ENCODE results near the gene GDF15. TPM values are rescaled to one million over a fixed set of nuclear protein-coding genes. Genes with fewer than 3 reads are reported as not detected.
A peak's percentile ranks its signal among the peaks of the same experiment; 100 is the strongest.

GDF15 gene
- total RNA-seq, 4 donors from 2014 or later, result 1.4 to 2.7 TPM; not detected in 2

GRCh38 chr19:18428173-18428786 is 42.3 kb downstream of the GDF15 start:
- intact Hi-C loops (cut with DNase I; ENCODE audit: low total_unique reads) (no loop called here), in situ Hi-C loops (cut with MboI; ENCODE audit: low sequenced_read_pairs in 4 of 4) (no loop called here)
- Histone ChIP-seq H3K4me3 (no peak overlapping the region), H3K4me1 (peaks cover 16 to 40% of the 10 kb centered on the region in 2 donors), H3K36me3 (no peaks in the 10 kb centered on the region), H3K9me3 (no peaks in the 10 kb centered on the region), H3K27ac (peak overlapping the region in 2 of 4 donors; percentile 50 to 52), H3K27me3 (peaks cover 0 to 6% (median 0%) of the 10 kb centered on the region in 3 donors)
- ATAC-seq (no peak), DNase-seq (no peak)
- TF ChIP-seq CTCF (IDR thresholded peaks at IDR 0.05 in 4 of 5, conservative IDR thresholded peaks at IDR 0.05 in 1 of 5), result no peak
- TF ChIP-seq POLR2A (IDR thresholded peaks at IDR 0.05), result no peak

- ATAC-seq, result no peak
- intact Hi-C loops (cut with DNase I; ENCODE audit: low total_unique reads), result no loop called here
- in situ Hi-C loops (cut with MboI; ENCODE audit: low sequenced_read_pairs in 4 of 4), result no loop called here
- no peaks in the 10 kb centered on the region for H3K9me3 ChIP-seq
- peaks cover 0 to 8% (median 0%) of the 10 kb centered on the region in 3 donors for H3K27me3 ChIP-seq
- H3K36me3 ChIP-seq, result no peaks in the 10 kb centered on the region
- DNase-seq, result no peak
- H3K4me3 ChIP-seq, result peak overlapping the region in 3 of 4 donors; percentile 29 to 33 (median 32)
- no peak for TF ChIP-seq POLR2A (IDR thresholded peaks at IDR 0.05)
- TF ChIP-seq CTCF (IDR thresholded peaks at IDR 0.05 in 4 of 5, conservative IDR thresholded peaks at IDR 0.05 in 1 of 5), result no peak
- H3K27ac ChIP-seq, result peak overlapping the region; percentile 49 to 55 (median 51)
- peaks cover 16 to 35% of the 10 kb centered on the region in 2 donors for H3K4me1 ChIP-seq
Observed at GRCh38 chr19:18428787-18429674, 43.1 kb downstream of the GDF15 start.

- no peak for TF ChIP-seq POLR2A (IDR thresholded peaks at IDR 0.05)
- no peak for TF ChIP-seq CTCF (IDR thresholded peaks at IDR 0.05 in 4 of 5, conservative IDR thresholded peaks at IDR 0.05 in 1 of 5)
- peak overlapping the region; percentile 49 to 55 (median 51) for H3K27ac ChIP-seq
- peaks cover 16 to 30% of the 10 kb centered on the region in 2 donors for H3K4me1 ChIP-seq
- intact Hi-C loops (cut with DNase I; ENCODE audit: low total_unique reads) (no loop called here), in situ Hi-C loops (cut with MboI; ENCODE audit: low sequenced_read_pairs in 4 of 4) (no loop called here)
- H3K27me3 ChIP-seq, result peaks cover 0 to 10% (median 0%) of the 10 kb centered on the region in 3 donors
- no peaks in the 10 kb centered on the region for H3K9me3 ChIP-seq
- ATAC-seq (no peak), DNase-seq (no peak)
- no peaks in the 10 kb centered on the region for H3K36me3 ChIP-seq
- no peak overlapping the region for H3K4me3 ChIP-seq
Observed at GRCh38 chr19:18429717-18430416, 43.9 kb downstream of the GDF15 start.

- Histone ChIP-seq H3K4me3 (no peak overlapping the region), H3K27me3 (peaks cover 0 to 10% (median 0%) of the 10 kb centered on the region in 3 donors), H3K27ac (no peak overlapping the region), H3K36me3 (no peaks in the 10 kb centered on the region), H3K4me1 (peaks cover 12 to 25% of the 10 kb centered on the region in 2 donors), H3K9me3 (no peaks in the 10 kb centered on the region)
- intact Hi-C loops (cut with DNase I; ENCODE audit: low total_unique reads) (no loop called here), in situ Hi-C loops (cut with MboI; ENCODE audit: low sequenced_read_pairs in 4 of 4) (no loop called here)
- DNase-seq (no peak), ATAC-seq (no peak)
- TF ChIP-seq CTCF (IDR thresholded peaks at IDR 0.05 in 4 of 5, conservative IDR thresholded peaks at IDR 0.05 in 1 of 5) (no peak), POLR2A (IDR thresholded peaks at IDR 0.05) (no peak)
Observed at GRCh38 chr19:18430417-18431144, 44.6 kb downstream of the GDF15 start.
